HG02885 (cell line): ENCODE data around the gene MAPK12.

Experiments used
- ATAC-seq: cut with Tn5 transposase; IDR thresholded peaks from one replicate; pipeline ENCODE4 v1.9.1; 2021; ENCODE audit warnings: mild to moderate bottlenecking; ENCODE audit not compliant: unreplicated experiment, poor library complexity

MAPK12 gene

GRCh38 chr22:50253941-50254340 is 7.5 kb downstream of the MAPK12 start:
- ATAC-seq = no peak

- no peak for ATAC-seq
Observed at GRCh38 chr22:50253046-50253915, 8.2 kb downstream of the MAPK12 start.

- no peak for ATAC-seq
Observed at GRCh38 chr22:50252082-50253045, 9.1 kb downstream of the MAPK12 start.

- ATAC-seq = no peak
Observed at GRCh38 chr22:50251477-50252081, 9.9 kb downstream of the MAPK12 start.

GRCh38 chr22:50250555-50251476 is 10.7 kb downstream of the MAPK12 start, which contains the start of gene HDAC10:
HDAC10 (minus strand) TSS chr22:50251265; CDS start chr22:50251032, 233 bp downstream.
- ATAC-seq = peak; percentile 66

- ATAC-seq = no peak
Observed at GRCh38 chr22:50250249-50250554, 11.3 kb downstream of the MAPK12 start.

- ATAC-seq = no peak
Observed at GRCh38 chr22:50249341-50250248, 11.9 kb downstream of the MAPK12 start.

- no peak for ATAC-seq
Observed at GRCh38 chr22:50248196-50249081, 13.0 kb downstream of the MAPK12 start.

- no peak for ATAC-seq
Observed at GRCh38 chr22:50247748-50248147, 13.7 kb downstream of the MAPK12 start.

- ATAC-seq = no peak
Observed at GRCh38 chr22:50246242-50247175, 15.0 kb downstream of the MAPK12 start.

- no peak for ATAC-seq
Observed at GRCh38 chr22:50245214-50246072, 16.0 kb downstream of the MAPK12 start.

- ATAC-seq = peak; percentile 74
Observed at GRCh38 chr22:50244420-50245213, 16.9 kb downstream of the MAPK12 start, which contains the start of gene TUBGCP6. TUBGCP6 (minus strand) TSS chr22:50245023; CDS start chr22:50244459, 564 bp downstream.

GRCh38 chr22:50243685-50244419 is 17.6 kb downstream of the MAPK12 start:
- ATAC-seq = no peak

- ATAC-seq = no peak
Observed at GRCh38 chr22:50242406-50242949, 19.0 kb downstream of the MAPK12 start.
